IMR-90 (cell line): Measurements from ENCODE around the gene CATSPERE.

Source experiments
- TF ChIP-seq, protein P1 (sequence below): conservative IDR thresholded peaks from 2 replicates; pipeline ENCODE4 v1.5.1; 2012; ENCODE audit warnings: mild to moderate bottlenecking, low read depth, low read length, improper control_type of control experiment
- TF ChIP-seq, protein P2 (sequence below): fragments of 150-350 bp; IDR thresholded peaks from 2 replicates; pipeline ENCODE4 v1.6.1; 2017; ENCODE audit warnings: mild to moderate bottlenecking, antibody characterized with exemption, low read length, low read depth

DNA sequence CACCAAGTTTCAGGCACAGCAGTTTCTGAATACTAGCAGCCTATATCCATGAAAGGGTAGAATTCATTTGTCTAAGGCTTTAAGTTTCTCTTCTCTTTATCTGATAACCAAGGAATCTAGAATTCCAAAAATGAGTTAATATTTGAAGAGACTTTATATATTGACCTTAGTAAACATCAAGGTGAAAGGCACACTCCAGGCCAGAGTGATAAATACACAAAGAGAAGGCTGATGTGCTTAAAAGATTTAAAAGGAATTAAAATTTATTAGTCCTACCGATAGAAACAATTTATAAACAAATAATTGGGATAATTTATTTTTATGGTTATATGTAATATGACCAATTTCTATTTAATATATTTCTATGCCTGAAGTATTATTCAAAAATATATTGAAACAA, 98.5 kb downstream of the CATSPERE start:
- TF ChIP-seq, protein P1, sequence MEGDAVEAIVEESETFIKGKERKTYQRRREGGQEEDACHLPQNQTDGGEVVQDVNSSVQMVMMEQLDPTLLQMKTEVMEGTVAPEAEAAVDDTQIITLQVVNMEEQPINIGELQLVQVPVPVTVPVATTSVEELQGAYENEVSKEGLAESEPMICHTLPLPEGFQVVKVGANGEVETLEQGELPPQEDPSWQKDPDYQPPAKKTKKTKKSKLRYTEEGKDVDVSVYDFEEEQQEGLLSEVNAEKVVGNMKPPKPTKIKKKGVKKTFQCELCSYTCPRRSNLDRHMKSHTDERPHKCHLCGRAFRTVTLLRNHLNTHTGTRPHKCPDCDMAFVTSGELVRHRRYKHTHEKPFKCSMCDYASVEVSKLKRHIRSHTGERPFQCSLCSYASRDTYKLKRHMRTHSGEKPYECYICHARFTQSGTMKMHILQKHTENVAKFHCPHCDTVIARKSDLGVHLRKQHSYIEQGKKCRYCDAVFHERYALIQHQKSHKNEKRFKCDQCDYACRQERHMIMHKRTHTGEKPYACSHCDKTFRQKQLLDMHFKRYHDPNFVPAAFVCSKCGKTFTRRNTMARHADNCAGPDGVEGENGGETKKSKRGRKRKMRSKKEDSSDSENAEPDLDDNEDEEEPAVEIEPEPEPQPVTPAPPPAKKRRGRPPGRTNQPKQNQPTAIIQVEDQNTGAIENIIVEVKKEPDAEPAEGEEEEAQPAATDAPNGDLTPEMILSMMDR: no peak
- TF ChIP-seq, protein P2, sequence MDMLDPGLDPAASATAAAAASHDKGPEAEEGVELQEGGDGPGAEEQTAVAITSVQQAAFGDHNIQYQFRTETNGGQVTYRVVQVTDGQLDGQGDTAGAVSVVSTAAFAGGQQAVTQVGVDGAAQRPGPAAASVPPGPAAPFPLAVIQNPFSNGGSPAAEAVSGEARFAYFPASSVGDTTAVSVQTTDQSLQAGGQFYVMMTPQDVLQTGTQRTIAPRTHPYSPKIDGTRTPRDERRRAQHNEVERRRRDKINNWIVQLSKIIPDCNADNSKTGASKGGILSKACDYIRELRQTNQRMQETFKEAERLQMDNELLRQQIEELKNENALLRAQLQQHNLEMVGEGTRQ: no peak
